K562 (cell line): ENCODE data around the gene WIPF3. TPM values are rescaled to one million over a fixed set of nuclear protein-coding genes. Genes with fewer than 3 reads are reported as not detected.

Source experiments
- ATAC-seq: fragments of 200-7000 bp; cut with Tn5 transposase; 3 replicates; pipeline ENCODE4 v1.9.1; 2020; ENCODE audit warnings: moderate library complexity
- BruUV-seq: library from RNA; stranded (reverse); fragments of 400-500 nt; replicated peaks from 2 replicates; lab custom pipeline; 2021; lab: Mats Ljungman, UMichigan
- CTCF ChIA-PET: fragments of 300-600 bp; formaldehyde crosslinking; extraction: SDS; loops from one replicate; lab custom pipeline; 2021; ENCODE audit warnings: low intra/inter-chr PET ratio; lab: Yijun Ruan, JAX
- POLR2A ChIA-PET: fragments of 300-600, 350-650 bp; sonication (Branson Sonifier 250); formaldehyde crosslinking; extraction: SDS; loops from one replicate; lab custom pipeline; 2021; ENCODE audit warnings: antibody characterized with exemption, inconsistent platforms; lab: Yijun Ruan, JAX
- DNase-seq, 4 experiments: peaks; one replicate each; pipeline versions ENCODE4 v3.0.0 to v3.0.0-alpha.2; 2011 to 2018; ENCODE audit warnings: low spot score in 3 of 4, mixed read lengths in 3 of 4; ENCODE audit errors: extremely low read depth in 1 of 4
- FAIRE-seq: peaks from 2 replicates; lab custom pipeline; 2011; peaks lifted over from hg19 to GRCh38; lab: Jason Lieb, UNC
- H2AFZ ChIP-seq: 2 replicates; pipeline ENCODE4 v1.6.0; 2011; ENCODE audit warnings: low read depth, low read length, control low read depth, inconsistent platforms
- H3K27ac ChIP-seq: fragments of 200-600 bp; 3 replicates; pipeline ENCODE4 v1.8.0; 2011; ENCODE audit warnings: low read depth, mild to moderate bottlenecking, control low read depth, inconsistent platforms, low read length, moderate library complexity, mixed read lengths; ENCODE audit errors: extremely low read depth
- H3K27me3 ChIP-seq, 2 experiments: fragments of 300-600 bp in 1 of 2; 2 replicates in 1 of 2; 3 replicates in 1 of 2; pipeline versions ENCODE4 v1.6.0 to v1.8.0; 2011; ENCODE audit warnings: inconsistent platforms in 2 of 2, low read length in 2 of 2, mild to moderate bottlenecking in 1 of 2, mixed read lengths in 1 of 2, moderate library complexity in 1 of 2; ENCODE audit not compliant: control insufficient read depth in 2 of 2, insufficient read depth in 2 of 2
- H3K36me3 ChIP-seq: fragments of 300-600 bp; 3 replicates; pipeline ENCODE4 v1.8.0; 2011; ENCODE audit warnings: mild to moderate bottlenecking, low read length, inconsistent platforms; ENCODE audit not compliant: control insufficient read depth, insufficient read depth
- H3K4me1 ChIP-seq, 2 experiments: fragments of 200-600 bp in 1 of 2; replicated peaks in 1 of 2; 2 replicates in 1 of 2; 3 replicates in 1 of 2; pipeline versions ENCODE4 v1.5.1 to v1.8.0; 2011; ENCODE audit warnings: inconsistent platforms in 2 of 2, low read length in 2 of 2, mild to moderate bottlenecking in 1 of 2, mixed read lengths in 1 of 2, moderate library complexity in 1 of 2; ENCODE audit not compliant: control insufficient read depth in 2 of 2, insufficient read depth in 2 of 2
- H3K4me2 ChIP-seq: 2 replicates; pipeline ENCODE4 v1.6.1; 2011; ENCODE audit warnings: low read length, control low read depth, inconsistent platforms, mixed read lengths; ENCODE audit not compliant: insufficient read depth
- H3K4me3 ChIP-seq: fragments of 200-600 bp; sonication (generic), shearing (Covaris generic); 2 replicates; pipeline ENCODE4 v1.5.1; 2016; ENCODE audit warnings: control low read depth, inconsistent platforms
- H3K79me2 ChIP-seq: fragments of 200-600 bp; 3 replicates; pipeline ENCODE4 v1.8.0; 2011; ENCODE audit warnings: low read length, inconsistent platforms; ENCODE audit not compliant: control insufficient read depth, insufficient read depth
- H3K9ac ChIP-seq, 2 experiments: 2 replicates each; pipeline versions ENCODE4 v1.6.0 to v1.6.1; 2011; ENCODE audit warnings: low read depth in 2 of 2, low read length in 2 of 2, control low read depth in 1 of 2, inconsistent platforms in 1 of 2, mild to moderate bottlenecking in 1 of 2, mixed read lengths in 1 of 2; ENCODE audit not compliant: insufficient read depth in 1 of 2
- H3K9me1 ChIP-seq: one replicate; pipeline ENCODE4 v1.6.0; 2011; ENCODE audit warnings: inconsistent platforms, mild to moderate bottlenecking, low read length, moderate library complexity; ENCODE audit not compliant: control insufficient read depth, insufficient read depth
- H3K9me3 ChIP-seq: replicated peaks from 2 replicates; pipeline ENCODE4 v1.5.1; 2011; ENCODE audit warnings: low read depth, low read length, inconsistent platforms; ENCODE audit not compliant: control insufficient read depth, insufficient read depth
- H4K20me1 ChIP-seq: replicated peaks from 2 replicates; pipeline ENCODE4 v1.6.1; 2011; ENCODE audit warnings: low read length, inconsistent platforms, mixed read lengths; ENCODE audit not compliant: control insufficient read depth, insufficient read depth
- E2F3 ChIP-seq: fragments of 250-450 bp; sonication (Bioruptor Pico); IDR thresholded peaks from 2 replicates; pipeline ENCODE4 v1.4.0; 2020; ENCODE audit warnings: mild to moderate bottlenecking
- FOSL1 ChIP-seq: fragments of 200-800 bp; sonication (Bioruptor generic); conservative IDR thresholded peaks from 2 replicates; pipeline ENCODE4 v1.6.1; 2016; ENCODE audit warnings: missing genetic modification characterization, missing compliant biosample characterization
- HMG20A ChIP-seq: fragments of 450-650 bp; formaldehyde crosslinking; conservative IDR thresholded peaks from 2 replicates; pipeline ENCODE4 v1.4.0; 2020; ENCODE audit warnings: mild to moderate bottlenecking, mixed read lengths
- PATZ1 ChIP-seq: fragments of 250-450 bp; sonication (Bioruptor Pico); IDR thresholded peaks from 2 replicates; pipeline ENCODE4 v1.5.0; 2020; ENCODE audit warnings: mild to moderate bottlenecking, borderline replicate concordance
- SPI1 ChIP-seq: IDR thresholded peaks from 2 replicates; pipeline ENCODE4 v1.6.1; 2011; ENCODE audit warnings: low read depth, low read length, control low read depth, borderline replicate concordance
- WGBS: fragments of 100-300 bp; shearing (Covaris generic); methylation state at CpG from one replicate; pipeline ENCODE4 v1.1.6; 2016; ENCODE audit warnings: low coverage, mixed read lengths; ENCODE audit not compliant: insufficient coverage; ENCODE audit errors: missing lambda C conversion rate; 5-methylcytosine and 5-hydroxymethylcytosine counted together
- in situ Hi-C: fragments of 300-500 bp; cut with MboI; formaldehyde crosslinking; loops from 4 replicates; pipeline ENCODE4 v1.15.0; 2018; ENCODE audit warnings: inconsistent platforms, mixed read lengths
- intact Hi-C: fragments of 100-400 bp; cut with micrococcal nuclease; formaldehyde crosslinking; loops from 2 replicates; pipeline ENCODE4 v1.14.2; 2022
- polyA plus RNA-seq, 8 experiments: library from polyadenylated mRNA; depleted of rRNA in 4 of 8; stranded (reverse) in 5 of 8; unstranded in 3 of 8; fragments of >200 nt; fragmentation: Nextera tagmentation in 2 of 8; fragmentation: Illumina TruSeq in 1 of 8; extraction: Ambion mirVana in 2 of 8; extraction: Trizol in 1 of 8; gene quantifications; 2 replicates each; pipeline versions ENCODE4 v1.2.1 to v1.2.3, GENCODE V29; 2011 to 2014; ENCODE audit warnings: inconsistent platforms in 1 of 8, missing spikeins in 1 of 8
- total RNA-seq, 7 experiments: library from RNA; depleted of rRNA in 6 of 7; stranded (reverse); fragments of >200 nt in 6 of 7; fragmentation: Illumina TruSeq in 2 of 7; extraction: Trizol in 2 of 7; gene quantifications; 2 replicates each; pipeline versions ENCODE4 v1.2.1 to v1.2.3, GENCODE V29; 2011 to 2021; ENCODE audit warnings: low replicate concordance in 1 of 7

The WIPF3 gene
- total and polyA plus RNA-seq, 9 of the 15 experiments (the other 6 are each of a cell fraction or from before 2014, with no cell fraction given): 0.18 to 3.2 (median 1.7) TPM

- no peaks in the 10 kb centered on the region for H3K9me1 ChIP-seq
- FAIRE-seq (no peak), DNase-seq (no peak), ATAC-seq (no peak)
- H2AFZ ChIP-seq: no peak overlapping the region
- no peaks in the 10 kb centered on the region for H3K4me1 ChIP-seq
- H3K27me3 ChIP-seq: peaks cover 3 to 5% of the 10 kb centered on the region in 2 experiments; a peak in 2 of 5 replicates
- in situ Hi-C loops (no loop called here), intact Hi-C loops (no loop called here)
- no TSS peak for BruUV-seq
- peak; percentile 78 for TF ChIP-seq SPI1
- TF ChIP-seq PATZ1 (CRISPR knock-in tag): no peak
- no peak for TF ChIP-seq HMG20A (CRISPR knock-in tag)
- TF ChIP-seq FOSL1 (tag): no peak
- no peak for TF ChIP-seq E2F3 (CRISPR knock-in tag)
- POLR2A ChIA-PET: interaction anchor here (0.7 kb wide), 1 partner anchor 24 kb away, joined by 3 read pairs; no protein-coding TSS in a partner anchor
- H3K27ac ChIP-seq: no peak overlapping the region
- no peak overlapping the region for H3K9ac ChIP-seq
- WGBS: 10% methylated on average over 2 of the region's 2 CpGs
- no peaks in the 10 kb centered on the region for H3K9me3 ChIP-seq
- H3K36me3 ChIP-seq: no peaks in the 10 kb centered on the region
- H3K79me2 ChIP-seq: no peaks in the 10 kb centered on the region
- no peak overlapping the region for H3K4me3 ChIP-seq
- CTCF ChIA-PET: no interaction called here
- H3K4me2 ChIP-seq: no peak overlapping the region
- no peaks in the 10 kb centered on the region for H4K20me1 ChIP-seq
Measured at GRCh38 chr7:29779017-29779416, 27.3 kb upstream of the WIPF3 start.
